RWPE1 (cell line): Measurements from ENCODE around the gene SGK1.

Experiments used
- CTCF ChIA-PET: fragments of 350-600 bp; sonication (Branson Sonifier 250); formaldehyde crosslinking; extraction: SDS; loops from one replicate; lab custom pipeline; 2021; lab: Yijun Ruan, JAX
- POLR2A ChIA-PET: fragments of 400-600 bp; formaldehyde crosslinking; extraction: SDS; loops from one replicate; lab custom pipeline; 2020; ENCODE audit warnings: antibody characterized with exemption; ENCODE audit not compliant: low non-redundant PET; lab: Yijun Ruan, JAX
- DNase-seq: peaks from one replicate; pipeline ENCODE4 v3.0.0; 2012; ENCODE audit warnings: low spot score
- H3K27ac ChIP-seq: fragments of 450-650 bp; 2 replicates; pipeline ENCODE4 v1.5.1; 2017
- TF ChIP-seq, protein P1 (sequence below): fragments of 450-650 bp; conservative IDR thresholded peaks from 2 replicates; pipeline ENCODE4 v1.5.1; 2017; ENCODE audit warnings: low read depth, mild to moderate bottlenecking

SGK1 gene

DNA sequence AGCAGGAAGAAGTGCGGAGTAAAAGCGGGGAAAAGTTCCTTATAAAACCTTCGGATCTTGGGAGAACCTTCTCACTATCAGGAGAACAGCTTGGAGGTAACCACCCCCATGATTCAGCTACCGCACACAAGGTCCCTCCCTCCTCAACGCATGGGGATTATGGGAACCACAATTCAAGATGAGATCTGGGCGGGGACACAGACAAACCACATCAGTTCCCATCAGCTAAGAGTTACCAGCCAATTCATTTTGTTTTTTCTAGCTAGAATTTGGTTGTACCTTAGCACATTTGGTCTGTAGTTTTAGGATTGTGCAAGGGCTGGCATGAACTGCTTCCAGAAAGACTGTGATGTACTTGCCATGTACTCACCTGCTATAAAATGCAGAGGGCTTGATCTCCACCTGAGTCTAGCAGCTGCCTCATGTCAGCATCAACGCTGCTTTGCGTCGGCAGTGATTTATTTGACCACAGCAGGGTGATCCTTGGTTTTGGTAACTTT lies 170.8 kb downstream of the SGK1 start:
- ChIA-PET POLR2A (no interaction called here), CTCF (no interaction called here)

DNA sequence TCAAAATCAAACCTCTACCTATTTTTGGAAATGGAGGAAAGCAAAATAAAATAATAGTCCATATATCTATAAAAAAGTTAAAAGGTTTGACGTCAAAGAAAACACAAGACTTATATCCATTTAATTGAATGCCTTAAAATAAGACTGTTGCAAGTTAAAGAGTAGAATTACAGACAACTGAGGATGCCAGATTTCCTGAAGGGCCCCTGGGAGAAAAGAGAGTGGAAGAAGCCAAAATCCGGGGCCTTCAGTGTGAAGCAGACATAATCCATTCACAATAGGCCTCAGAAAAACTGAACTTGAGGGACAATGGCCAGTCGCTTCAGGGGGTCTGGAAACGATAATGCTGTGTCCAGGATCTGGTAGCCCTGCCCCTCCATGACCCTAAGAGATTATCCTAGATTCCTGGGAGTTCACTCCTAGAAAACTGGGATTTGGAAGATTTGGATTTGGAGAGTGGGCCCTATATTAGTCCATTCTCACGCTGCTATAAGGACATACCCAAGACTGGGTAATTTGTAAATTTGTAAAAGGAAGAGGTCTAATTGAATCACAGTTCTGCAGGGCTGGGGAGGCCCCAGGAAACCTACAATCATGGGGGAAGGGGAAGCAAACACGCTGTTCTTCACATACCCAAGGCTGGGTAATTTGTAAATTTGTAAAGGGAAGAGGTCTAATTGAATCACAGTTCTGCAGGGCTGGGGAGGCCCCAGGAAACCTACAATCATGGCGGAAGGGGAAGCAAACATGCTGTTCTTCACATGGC lies 171.5 kb downstream of the SGK1 start:
- TF ChIP-seq, protein P1, sequence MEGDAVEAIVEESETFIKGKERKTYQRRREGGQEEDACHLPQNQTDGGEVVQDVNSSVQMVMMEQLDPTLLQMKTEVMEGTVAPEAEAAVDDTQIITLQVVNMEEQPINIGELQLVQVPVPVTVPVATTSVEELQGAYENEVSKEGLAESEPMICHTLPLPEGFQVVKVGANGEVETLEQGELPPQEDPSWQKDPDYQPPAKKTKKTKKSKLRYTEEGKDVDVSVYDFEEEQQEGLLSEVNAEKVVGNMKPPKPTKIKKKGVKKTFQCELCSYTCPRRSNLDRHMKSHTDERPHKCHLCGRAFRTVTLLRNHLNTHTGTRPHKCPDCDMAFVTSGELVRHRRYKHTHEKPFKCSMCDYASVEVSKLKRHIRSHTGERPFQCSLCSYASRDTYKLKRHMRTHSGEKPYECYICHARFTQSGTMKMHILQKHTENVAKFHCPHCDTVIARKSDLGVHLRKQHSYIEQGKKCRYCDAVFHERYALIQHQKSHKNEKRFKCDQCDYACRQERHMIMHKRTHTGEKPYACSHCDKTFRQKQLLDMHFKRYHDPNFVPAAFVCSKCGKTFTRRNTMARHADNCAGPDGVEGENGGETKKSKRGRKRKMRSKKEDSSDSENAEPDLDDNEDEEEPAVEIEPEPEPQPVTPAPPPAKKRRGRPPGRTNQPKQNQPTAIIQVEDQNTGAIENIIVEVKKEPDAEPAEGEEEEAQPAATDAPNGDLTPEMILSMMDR, result no peak
- ChIA-PET POLR2A (no interaction called here), CTCF (no interaction called here)
- no peak overlapping the region for H3K27ac ChIP-seq
- DNase-seq, result no peak

More for the DNA sequence above, 170.8 kb downstream of the SGK1 start:
- TF ChIP-seq, protein P1, result no peak
- no peak overlapping the region for H3K27ac ChIP-seq
- DNase-seq, result no peak

DNA sequence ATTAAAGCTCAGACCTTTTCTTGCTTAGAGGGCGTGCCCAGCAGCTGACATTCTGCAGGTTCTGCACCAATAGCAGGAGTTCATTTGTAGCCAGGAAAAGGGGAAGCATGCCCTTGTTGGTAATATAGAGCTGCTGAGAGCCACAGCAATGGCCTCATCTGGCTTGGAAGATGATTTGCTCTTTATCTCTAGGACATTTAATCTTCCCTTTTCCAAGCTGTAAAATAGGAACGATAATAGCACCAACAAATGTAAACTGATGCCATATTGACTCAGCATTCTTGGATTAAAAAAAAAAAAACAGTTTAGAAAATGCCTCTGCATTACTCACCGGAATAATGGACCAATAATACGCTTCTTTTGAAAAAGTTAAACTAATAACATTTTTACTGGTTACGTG lies 172.1 kb downstream of the SGK1 start:
- no peak for DNase-seq
- ChIA-PET CTCF (no interaction called here), POLR2A (no interaction called here)
- H3K27ac ChIP-seq, result no peak overlapping the region
- TF ChIP-seq, protein P1, result no peak

DNA sequence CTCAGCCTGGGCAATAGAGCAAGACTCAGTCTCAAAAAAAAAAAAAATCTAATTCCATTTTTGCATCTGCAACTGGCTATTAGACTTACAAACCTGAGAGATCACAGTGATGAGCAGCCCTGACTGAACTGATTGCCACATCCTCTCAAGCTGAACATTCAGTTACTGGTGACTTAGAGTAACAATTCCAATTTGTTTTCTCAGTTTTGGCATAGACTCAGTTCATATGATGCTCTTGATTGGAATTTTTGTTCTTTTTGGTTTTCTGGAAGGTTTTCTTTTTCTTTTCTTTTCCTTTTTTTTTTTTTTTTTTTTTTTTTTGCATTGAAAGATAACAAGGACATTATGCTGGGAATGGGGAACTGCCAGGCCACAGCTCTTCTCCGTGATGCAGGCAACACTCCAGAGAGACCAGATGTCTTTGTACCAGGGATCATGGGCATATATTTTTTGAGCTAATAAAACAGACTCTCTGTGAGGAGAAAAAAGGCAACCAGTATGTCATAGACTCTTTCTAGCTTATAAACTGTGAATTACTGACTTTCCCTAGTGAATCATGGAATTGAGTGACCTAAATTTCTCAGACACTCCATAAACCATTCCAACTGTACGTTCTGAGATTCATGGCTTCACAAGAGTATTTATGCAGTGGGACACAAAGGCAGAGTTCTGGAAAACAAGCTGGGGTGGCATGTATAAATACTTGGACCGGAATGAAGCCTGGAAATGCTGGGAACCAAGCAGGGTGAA lies 179.5 kb downstream of the SGK1 start:
- H3K27ac ChIP-seq, result no peak overlapping the region
- CTCF ChIA-PET, result interaction anchor here (0.6 to 1.3 kb wide), 2 partner anchors 14 to 165 kb away, joined by 3 to 8 read pairs; no protein-coding TSS in a partner anchor
- DNase-seq, result no peak
- POLR2A ChIA-PET, result no interaction called here
- TF ChIP-seq, protein P1, result no peak

DNA sequence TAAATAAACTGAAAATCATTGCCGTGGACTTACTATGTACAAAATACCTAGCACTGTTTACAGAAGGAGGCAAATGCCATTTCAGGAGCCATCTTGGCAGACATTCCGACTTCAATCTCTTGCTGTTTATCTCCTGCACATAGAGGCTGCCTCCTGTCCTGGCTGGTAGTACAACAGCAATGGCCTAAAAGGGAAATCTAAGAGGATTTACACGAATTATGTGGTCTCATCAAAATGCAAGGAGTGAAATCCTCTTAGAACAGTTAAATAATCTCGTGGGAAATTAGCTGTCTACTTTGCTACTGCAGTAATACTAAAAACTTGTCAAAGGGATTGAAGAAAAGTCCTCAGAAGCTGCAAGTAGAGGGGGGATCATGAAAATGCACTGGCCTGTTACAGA lies 183.3 kb downstream of the SGK1 start:
- no peak overlapping the region for H3K27ac ChIP-seq

More for the DNA sequence above, 183.3 kb downstream of the SGK1 start:
- POLR2A ChIA-PET, result no interaction called here
- CTCF ChIA-PET, result interaction anchor here (1.2 kb wide), 1 partner anchor 806 kb away, joined by 3 read pairs; no protein-coding TSS in a partner anchor
- DNase-seq, result no peak
- TF ChIP-seq, protein P1, result no peak
